Hepatocyte (in vitro differentiated cells): Measurements from ENCODE around the gene SLC39A11.

Experiments
- EZH2phosphoT487 ChIP-seq: fragments of 200-600 bp; sonication (generic); IDR thresholded peaks from one replicate; pipeline ENCODE4 v1.6.1; 2018; ENCODE audit warnings: antibody characterized with exemption, mild to moderate bottlenecking, low read depth, moderate library complexity; ENCODE audit not compliant: unreplicated experiment, severe bottlenecking
- TF ChIP-seq, protein P1 (sequence below): fragments of 200-600 bp; sonication (generic); IDR thresholded peaks from 2 replicates; pipeline ENCODE4 v1.5.1; 2016; ENCODE audit warnings: antibody characterized with exemption, mild to moderate bottlenecking; ENCODE audit not compliant: poor library complexity

DNA sequence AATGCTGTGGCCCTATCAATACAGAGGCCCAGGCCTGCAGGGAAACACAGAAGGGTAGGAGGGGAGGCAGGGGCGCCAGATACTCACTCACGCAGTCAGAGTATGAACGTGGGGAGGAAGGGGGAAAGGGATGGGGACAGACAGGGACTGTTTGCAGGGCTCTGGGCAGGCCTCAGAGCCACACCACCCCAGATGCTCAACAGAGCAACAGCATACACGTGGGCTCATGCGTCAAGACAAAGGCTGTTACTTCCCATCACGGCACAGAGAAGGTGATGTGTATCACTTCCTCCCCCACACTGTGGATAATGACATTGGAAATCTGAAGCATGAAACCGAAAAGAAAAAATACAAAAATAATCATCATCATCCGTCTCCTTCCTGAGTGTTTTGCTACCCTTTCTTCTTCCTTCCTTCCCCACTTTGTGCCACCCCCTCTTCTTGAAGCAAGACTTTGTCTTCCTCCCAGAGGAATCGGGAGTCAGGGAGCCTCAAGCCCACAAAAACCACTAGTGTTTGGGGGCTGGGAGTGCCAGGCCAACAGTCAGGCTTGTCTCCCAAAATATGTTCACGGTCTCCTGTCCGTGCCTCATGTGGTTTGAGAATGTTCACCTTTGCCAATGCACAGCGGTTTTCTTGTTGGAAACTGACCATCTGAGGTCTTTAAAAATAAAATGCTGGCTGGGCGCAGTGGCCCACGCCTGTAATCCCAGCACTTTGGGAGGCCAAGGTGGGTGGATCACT lies 20.1 kb downstream of the SLC39A11 start:
- TF ChIP-seq, protein P1, sequence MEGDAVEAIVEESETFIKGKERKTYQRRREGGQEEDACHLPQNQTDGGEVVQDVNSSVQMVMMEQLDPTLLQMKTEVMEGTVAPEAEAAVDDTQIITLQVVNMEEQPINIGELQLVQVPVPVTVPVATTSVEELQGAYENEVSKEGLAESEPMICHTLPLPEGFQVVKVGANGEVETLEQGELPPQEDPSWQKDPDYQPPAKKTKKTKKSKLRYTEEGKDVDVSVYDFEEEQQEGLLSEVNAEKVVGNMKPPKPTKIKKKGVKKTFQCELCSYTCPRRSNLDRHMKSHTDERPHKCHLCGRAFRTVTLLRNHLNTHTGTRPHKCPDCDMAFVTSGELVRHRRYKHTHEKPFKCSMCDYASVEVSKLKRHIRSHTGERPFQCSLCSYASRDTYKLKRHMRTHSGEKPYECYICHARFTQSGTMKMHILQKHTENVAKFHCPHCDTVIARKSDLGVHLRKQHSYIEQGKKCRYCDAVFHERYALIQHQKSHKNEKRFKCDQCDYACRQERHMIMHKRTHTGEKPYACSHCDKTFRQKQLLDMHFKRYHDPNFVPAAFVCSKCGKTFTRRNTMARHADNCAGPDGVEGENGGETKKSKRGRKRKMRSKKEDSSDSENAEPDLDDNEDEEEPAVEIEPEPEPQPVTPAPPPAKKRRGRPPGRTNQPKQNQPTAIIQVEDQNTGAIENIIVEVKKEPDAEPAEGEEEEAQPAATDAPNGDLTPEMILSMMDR = no peak
- no peak for TF ChIP-seq EZH2phosphoT487
